Activated naive CD4-positive, alpha-beta T cell treated with anti-CD3 and anti-CD28 coated beads, Interleukin-2, amount 50 U/mL, for 24 hours (primary cell): ENCODE data around the gene ATP6AP2.

ENCODE experiments used
- H3K27ac Mint-ChIP-seq: one replicate; pipeline ENCODE4 v1.8.0; 2021; ENCODE audit warnings: mild to moderate bottlenecking, mixed read lengths
- H3K27me3 Mint-ChIP-seq: one replicate; pipeline ENCODE4 v1.8.0; 2021; ENCODE audit warnings: mixed read lengths
- H3K36me3 Mint-ChIP-seq: one replicate; pipeline ENCODE4 v1.8.0; 2021; ENCODE audit warnings: mixed read lengths
- H3K4me1 Mint-ChIP-seq: one replicate; pipeline ENCODE4 v1.8.0; 2021; ENCODE audit warnings: mixed read lengths
- H3K4me3 Mint-ChIP-seq: one replicate; pipeline ENCODE4 v1.8.0; 2021; ENCODE audit warnings: mild to moderate bottlenecking, mixed read lengths
- H3K9me3 Mint-ChIP-seq: one replicate; pipeline ENCODE4 v1.8.0; 2021; ENCODE audit warnings: mixed read lengths

Gene ATP6AP2, protein sequence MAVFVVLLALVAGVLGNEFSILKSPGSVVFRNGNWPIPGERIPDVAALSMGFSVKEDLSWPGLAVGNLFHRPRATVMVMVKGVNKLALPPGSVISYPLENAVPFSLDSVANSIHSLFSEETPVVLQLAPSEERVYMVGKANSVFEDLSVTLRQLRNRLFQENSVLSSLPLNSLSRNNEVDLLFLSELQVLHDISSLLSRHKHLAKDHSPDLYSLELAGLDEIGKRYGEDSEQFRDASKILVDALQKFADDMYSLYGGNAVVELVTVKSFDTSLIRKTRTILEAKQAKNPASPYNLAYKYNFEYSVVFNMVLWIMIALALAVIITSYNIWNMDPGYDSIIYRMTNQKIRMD

GRCh38 chrX:40580537-40581335, at the start of gene ATP6AP2:
Gene ATP6AP2, plus strand, starts transcription at chrX:40580970. Its CDS starts 96 bp downstream, at chrX:40581066.
- Mint-ChIP-seq H3K4me3 (peak within 1 kb of the TSS; percentile 89), H3K9me3 (no peaks in the 10 kb centered on the region), H3K27me3 (no peaks in the 10 kb centered on the region), H3K4me1 (peaks cover 34% of the 10 kb centered on the region), H3K36me3 (no peaks in the 10 kb centered on the region), H3K27ac (peak within 1 kb of the TSS; percentile 80)

DNA sequence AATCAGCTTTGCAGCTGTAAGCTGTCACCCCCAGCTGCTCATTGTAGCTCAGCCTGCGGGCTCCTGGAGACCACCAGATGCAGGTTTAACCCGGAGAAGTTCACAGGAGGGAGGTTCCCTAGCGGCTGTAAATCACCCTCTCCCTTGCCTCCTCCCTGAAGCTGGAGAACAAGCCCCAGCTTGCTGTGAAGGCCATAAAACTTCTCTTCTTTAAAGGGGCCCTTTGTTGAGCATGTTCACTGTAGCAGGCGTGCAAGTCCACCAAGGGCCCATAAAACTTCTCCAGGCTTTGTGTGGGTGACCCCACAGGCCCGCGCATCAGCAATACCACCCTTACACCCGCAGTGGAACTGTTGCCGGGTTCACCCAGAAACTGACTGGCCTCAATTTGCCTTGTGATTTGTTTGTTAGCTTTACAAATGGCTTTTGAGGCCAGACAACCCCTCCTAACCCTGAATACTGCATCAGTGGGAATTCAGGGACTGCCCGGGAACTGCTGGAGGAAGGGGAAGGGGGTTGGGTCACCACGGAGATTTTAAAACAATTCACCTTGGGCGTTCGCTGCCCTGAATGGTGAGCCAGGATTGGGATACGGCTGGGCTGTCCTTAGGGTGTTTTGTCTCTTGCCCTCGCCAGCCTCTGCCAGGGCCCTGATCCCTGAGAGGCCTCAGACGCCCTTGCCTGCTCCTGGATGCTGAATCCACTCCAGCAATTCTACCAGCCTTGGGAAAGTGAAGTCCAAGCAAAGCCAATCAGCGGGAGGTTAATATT, 49.5 kb upstream of the ATP6AP2 start:
- no peaks in the 10 kb centered on the region for H3K9me3 Mint-ChIP-seq
- H3K27me3 Mint-ChIP-seq: no peaks in the 10 kb centered on the region
- H3K4me3 Mint-ChIP-seq: no peak overlapping the region
- H3K36me3 Mint-ChIP-seq: no peaks in the 10 kb centered on the region
- H3K27ac Mint-ChIP-seq: no peak overlapping the region
- H3K4me1 Mint-ChIP-seq: no peaks in the 10 kb centered on the region

DNA sequence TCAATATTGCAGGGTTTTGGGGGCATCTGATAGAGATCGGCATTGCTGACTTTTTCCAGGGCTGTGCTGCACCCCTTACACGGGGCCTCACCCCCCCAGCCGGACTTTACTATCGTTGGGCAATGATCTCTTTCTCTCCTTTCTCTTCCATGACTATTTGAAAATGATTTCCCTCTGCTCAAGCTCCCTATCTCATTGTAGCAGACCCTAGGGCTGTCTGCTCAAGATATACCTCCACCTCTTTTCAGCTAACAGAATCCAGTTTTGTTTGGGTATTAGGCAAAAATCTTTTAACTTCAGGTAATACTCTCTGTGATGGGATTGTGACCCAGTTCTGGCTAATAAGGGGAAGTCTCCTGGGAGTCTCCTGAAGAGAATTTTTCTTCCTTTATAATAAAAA, 43.5 kb upstream of the ATP6AP2 start:
- peaks cover 20% of the 10 kb centered on the region for H3K4me1 Mint-ChIP-seq
- no peaks in the 10 kb centered on the region for H3K36me3 Mint-ChIP-seq
- H3K27ac Mint-ChIP-seq: no peak overlapping the region
- no peak overlapping the region for H3K4me3 Mint-ChIP-seq
- no peaks in the 10 kb centered on the region for H3K9me3 Mint-ChIP-seq
- H3K27me3 Mint-ChIP-seq: no peaks in the 10 kb centered on the region

DNA sequence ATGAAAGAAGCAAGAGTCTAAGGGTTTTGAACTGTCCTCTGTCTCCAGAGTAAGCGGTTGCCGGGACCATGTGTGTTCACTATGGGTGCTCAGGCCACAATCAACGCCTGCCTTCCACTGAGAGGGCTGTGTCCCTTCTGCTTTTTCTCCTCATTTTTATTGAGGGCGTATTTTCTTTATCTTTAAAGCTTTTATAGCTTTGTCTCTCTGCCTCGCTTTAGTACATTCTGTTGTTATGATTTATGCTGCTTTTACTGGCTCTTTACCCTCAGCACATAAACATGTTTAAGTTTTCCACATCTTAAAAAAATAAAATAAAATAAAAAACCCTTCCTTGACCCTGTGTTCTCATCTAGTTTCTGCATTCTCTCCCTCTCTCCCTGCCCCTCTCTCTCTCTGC, 42.4 kb upstream of the ATP6AP2 start:
- H3K27ac Mint-ChIP-seq: no peak overlapping the region
- no peak overlapping the region for H3K4me3 Mint-ChIP-seq
- no peaks in the 10 kb centered on the region for H3K9me3 Mint-ChIP-seq
- no peaks in the 10 kb centered on the region for H3K27me3 Mint-ChIP-seq
- H3K4me1 Mint-ChIP-seq: peaks cover 20% of the 10 kb centered on the region
- H3K36me3 Mint-ChIP-seq: no peaks in the 10 kb centered on the region

- Mint-ChIP-seq H3K4me1 (peaks cover 25% of the 10 kb centered on the region), H3K4me3 (peak overlapping the region; percentile 42), H3K36me3 (no peaks in the 10 kb centered on the region), H3K9me3 (no peaks in the 10 kb centered on the region), H3K27ac (peak overlapping the region; percentile 5), H3K27me3 (no peaks in the 10 kb centered on the region)
Observed at GRCh38 chrX:40539214-40540142, 41.3 kb upstream of the ATP6AP2 start.

DNA sequence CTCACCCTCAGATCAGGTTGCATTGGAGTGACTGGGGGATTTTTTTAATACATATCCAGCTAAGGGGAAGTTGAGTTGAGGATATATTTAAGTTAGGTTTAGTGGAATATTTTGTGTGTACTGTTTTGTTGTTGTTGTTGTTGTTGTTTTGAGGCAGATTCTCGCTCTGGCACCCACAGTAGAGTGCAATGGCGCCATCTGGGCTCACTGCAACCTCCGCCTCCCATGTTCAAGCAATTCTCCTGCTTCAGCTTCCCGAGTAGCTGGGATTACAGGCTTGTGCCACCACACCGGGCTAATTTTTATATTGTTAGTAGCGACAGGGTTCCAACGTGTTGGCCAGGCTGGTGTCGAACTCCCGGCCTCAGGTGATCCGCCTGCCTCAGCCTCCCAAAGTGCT, 38.6 kb upstream of the ATP6AP2 start:
- Mint-ChIP-seq H3K27ac (no peak overlapping the region), H3K27me3 (no peaks in the 10 kb centered on the region), H3K4me1 (peaks cover 25% of the 10 kb centered on the region), H3K4me3 (no peak overlapping the region), H3K9me3 (no peaks in the 10 kb centered on the region), H3K36me3 (no peaks in the 10 kb centered on the region)

GRCh38 chrX:40542972-40543371, 37.8 kb upstream of the ATP6AP2 start:
- no peaks in the 10 kb centered on the region for H3K9me3 Mint-ChIP-seq
- H3K27me3 Mint-ChIP-seq: no peaks in the 10 kb centered on the region
- H3K4me3 Mint-ChIP-seq: no peak overlapping the region
- peaks cover 25% of the 10 kb centered on the region for H3K4me1 Mint-ChIP-seq
- no peaks in the 10 kb centered on the region for H3K36me3 Mint-ChIP-seq
- H3K27ac Mint-ChIP-seq: no peak overlapping the region

GRCh38 chrX:40543661-40544328, 37.0 kb upstream of the ATP6AP2 start:
- H3K9me3 Mint-ChIP-seq: no peaks in the 10 kb centered on the region
- H3K4me3 Mint-ChIP-seq: peak overlapping the region; percentile 33
- H3K4me1 Mint-ChIP-seq: peaks cover 22% of the 10 kb centered on the region
- no peaks in the 10 kb centered on the region for H3K27me3 Mint-ChIP-seq
- H3K36me3 Mint-ChIP-seq: no peaks in the 10 kb centered on the region
- H3K27ac Mint-ChIP-seq: no peak overlapping the region

DNA sequence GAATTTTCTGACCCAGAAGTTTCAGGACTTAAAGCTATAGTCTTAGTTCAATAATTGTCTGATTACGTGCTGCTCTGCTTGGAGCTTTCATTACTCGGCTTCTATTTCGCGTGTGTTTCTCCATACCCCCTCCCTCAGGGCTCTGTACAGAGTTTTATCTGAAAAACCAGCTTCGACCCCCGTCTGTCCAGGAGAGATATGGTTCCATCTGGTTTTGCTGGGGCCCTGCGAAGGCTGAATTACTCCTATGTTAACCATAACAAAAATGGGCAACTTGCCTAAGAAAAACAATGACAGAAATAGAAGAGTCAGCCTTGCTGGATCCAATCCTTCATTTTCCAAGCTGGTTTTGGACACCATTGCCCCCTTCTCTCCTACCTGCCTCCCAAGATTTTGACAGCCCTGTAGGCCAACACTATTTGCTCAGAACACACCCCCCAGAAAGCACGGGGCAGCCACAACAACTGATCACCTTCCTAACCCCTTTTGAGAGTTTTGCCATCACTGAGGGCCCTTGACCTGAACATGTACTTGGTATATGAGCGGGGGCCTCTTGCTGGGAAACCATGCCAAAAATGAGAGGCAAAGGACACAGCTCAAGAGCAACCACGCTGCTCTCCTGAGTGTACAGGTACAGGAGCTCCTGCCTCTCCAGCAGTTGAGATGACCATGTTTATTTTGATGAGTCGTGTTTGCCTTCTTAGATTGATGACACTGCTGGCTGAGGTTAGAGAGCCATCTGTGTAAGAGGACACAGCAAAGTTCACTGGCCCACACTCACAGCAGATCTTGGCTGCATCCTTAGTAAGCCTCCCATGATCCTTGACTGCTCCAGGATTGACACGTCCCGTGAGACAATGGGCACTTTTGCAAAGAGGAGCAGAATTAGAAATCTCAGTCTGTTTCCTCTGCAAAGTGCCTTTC, 36.2 kb upstream of the ATP6AP2 start:
- Mint-ChIP-seq H3K9me3 (no peaks in the 10 kb centered on the region), H3K36me3 (no peaks in the 10 kb centered on the region), H3K4me3 (no peak overlapping the region), H3K27me3 (no peaks in the 10 kb centered on the region), H3K27ac (no peak overlapping the region), H3K4me1 (peaks cover 14% of the 10 kb centered on the region)

- Mint-ChIP-seq H3K9me3 (no peaks in the 10 kb centered on the region), H3K4me3 (no peak overlapping the region)
Observed at GRCh38 chrX:40546870-40547269, 33.9 kb upstream of the ATP6AP2 start.

DNA sequence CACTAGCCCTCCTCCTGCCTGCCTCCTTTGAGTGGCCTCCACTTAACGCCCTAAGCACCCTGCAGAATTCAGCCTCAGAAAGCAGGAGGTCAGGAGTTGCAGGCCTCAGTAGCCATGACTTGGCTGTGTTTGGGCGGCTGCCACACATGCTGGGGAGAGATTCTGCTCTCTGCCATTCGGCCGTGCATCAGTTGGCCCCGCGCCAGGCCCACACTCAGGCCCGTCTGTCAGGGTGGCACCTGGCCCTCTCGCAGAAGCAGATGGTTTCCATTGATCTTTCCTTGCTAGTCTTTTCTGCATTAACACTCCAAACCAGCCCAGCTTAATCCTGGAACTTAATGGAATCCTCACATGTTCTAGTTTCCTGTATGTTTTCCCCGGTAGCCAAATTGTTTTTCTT, 30.7 kb upstream of the ATP6AP2 start:
- H3K4me3 Mint-ChIP-seq: no peak overlapping the region
- no peaks in the 10 kb centered on the region for H3K9me3 Mint-ChIP-seq
- no peaks in the 10 kb centered on the region for H3K4me1 Mint-ChIP-seq
- H3K36me3 Mint-ChIP-seq: no peaks in the 10 kb centered on the region
- no peaks in the 10 kb centered on the region for H3K27me3 Mint-ChIP-seq
- H3K27ac Mint-ChIP-seq: no peak overlapping the region

More at GRCh38 chrX:40546870-40547269, 33.9 kb upstream of the ATP6AP2 start:
- H3K27me3 Mint-ChIP-seq: no peaks in the 10 kb centered on the region
- H3K4me1 Mint-ChIP-seq: peaks cover 5% of the 10 kb centered on the region
- H3K27ac Mint-ChIP-seq: no peak overlapping the region
- H3K36me3 Mint-ChIP-seq: no peaks in the 10 kb centered on the region

DNA sequence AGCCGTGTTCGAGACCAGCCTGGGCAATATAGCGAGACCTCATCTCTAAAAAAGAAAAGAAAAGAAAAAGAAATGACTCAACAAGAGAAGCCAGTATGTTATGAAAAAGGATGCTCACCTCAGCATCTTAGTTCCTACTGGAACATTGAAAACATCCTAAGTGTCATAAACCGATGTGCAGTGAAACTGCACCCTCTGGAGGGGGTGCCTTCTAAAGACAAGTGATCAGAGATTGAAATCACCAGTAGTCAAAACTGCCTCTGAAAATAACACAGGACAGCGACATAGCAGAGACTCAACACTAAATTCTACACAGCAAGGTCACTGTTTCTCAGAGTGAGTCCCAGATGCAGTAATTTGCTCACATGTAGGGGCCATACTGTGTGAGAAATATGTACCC, 28.0 kb upstream of the ATP6AP2 start:
- Mint-ChIP-seq H3K27ac (no peak overlapping the region), H3K36me3 (no peaks in the 10 kb centered on the region), H3K4me1 (no peaks in the 10 kb centered on the region), H3K4me3 (no peak overlapping the region), H3K9me3 (no peaks in the 10 kb centered on the region), H3K27me3 (no peaks in the 10 kb centered on the region)

DNA sequence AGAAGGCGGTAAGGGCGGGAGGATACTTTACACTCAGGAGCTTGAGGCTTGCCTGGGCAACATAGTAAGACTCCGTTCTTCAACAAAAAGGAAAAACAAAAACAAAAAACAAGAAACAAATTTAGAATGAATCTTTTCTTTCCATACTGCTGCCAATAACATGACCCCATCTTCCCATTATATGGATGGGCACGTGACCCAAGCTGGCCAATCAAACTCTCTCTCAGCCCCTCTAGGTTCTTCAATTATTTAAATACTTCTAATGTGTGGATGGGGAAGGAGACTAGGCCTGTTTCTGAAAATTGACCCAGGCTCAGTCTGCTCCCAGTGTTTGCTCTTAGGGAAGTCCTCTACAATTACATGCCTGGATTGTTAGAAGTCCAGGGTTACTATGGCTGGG, 22.2 kb upstream of the ATP6AP2 start:
- Mint-ChIP-seq H3K9me3 (no peaks in the 10 kb centered on the region), H3K27ac (no peak overlapping the region), H3K4me3 (no peak overlapping the region)

DNA sequence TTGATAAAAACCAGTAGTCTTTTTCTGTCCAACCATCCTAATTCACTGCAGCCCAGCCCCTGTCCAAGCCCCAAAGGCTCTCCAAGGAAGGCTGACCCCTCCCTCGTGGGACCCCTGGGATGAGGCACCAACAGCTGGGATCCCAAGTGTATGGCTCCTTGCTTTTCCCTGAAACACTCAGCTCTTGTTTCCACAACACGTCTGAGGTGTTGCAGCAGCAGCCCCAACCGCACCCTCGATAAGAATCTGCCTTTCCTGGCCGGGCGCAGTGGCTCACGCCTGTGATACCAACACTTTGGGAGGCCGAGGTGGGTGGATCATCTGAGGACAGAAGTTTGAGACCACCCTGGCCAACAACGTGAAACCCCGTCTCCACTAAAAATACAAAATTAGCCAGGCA, 17.0 kb upstream of the ATP6AP2 start:
- Mint-ChIP-seq H3K4me1 (no peaks in the 10 kb centered on the region), H3K27ac (no peak overlapping the region), H3K9me3 (no peaks in the 10 kb centered on the region), H3K36me3 (no peaks in the 10 kb centered on the region), H3K4me3 (no peak overlapping the region), H3K27me3 (no peaks in the 10 kb centered on the region)

More for the DNA sequence above, 22.2 kb upstream of the ATP6AP2 start:
- no peaks in the 10 kb centered on the region for H3K4me1 Mint-ChIP-seq
- H3K27me3 Mint-ChIP-seq: no peaks in the 10 kb centered on the region
- no peaks in the 10 kb centered on the region for H3K36me3 Mint-ChIP-seq
